Measurements from ENCODE around the gene ZBTB20.

- TF ChIP-seq POLR2AphosphoS5 (IDR thresholded peaks at IDR 0.05; ENCODE audit: low read depth, low read length) (no peak), TAF1 (IDR thresholded peaks at IDR 0.05; ENCODE audit: borderline replicate concordance, insufficient read depth, low read length) (no peak), SIN3A (IDR thresholded peaks at IDR 0.05; ENCODE audit: borderline replicate concordance, insufficient read depth, low read length) (no peak)
Observed at GRCh38 chr3:115072265-115073021, 74.6 kb downstream of the ZBTB20 start.
